Posterior cingulate gyrus (tissue), 11 donors: ENCODE results near the gene TES.

ENCODE experiments used
- DNase-seq, 10 donors: peaks; one replicate each; pipeline versions ENCODE4 v3.0.0 to v3.0.0-alpha.2; 2020 to 2021; ENCODE audit warnings: mixed read lengths in 3 of 10
- intact Hi-C: fragments of 100-400 bp; cut with DNase I; formaldehyde crosslinking; loops from one replicate; pipeline ENCODE4 v1.15.1; 2023

Gene TES

DNA sequence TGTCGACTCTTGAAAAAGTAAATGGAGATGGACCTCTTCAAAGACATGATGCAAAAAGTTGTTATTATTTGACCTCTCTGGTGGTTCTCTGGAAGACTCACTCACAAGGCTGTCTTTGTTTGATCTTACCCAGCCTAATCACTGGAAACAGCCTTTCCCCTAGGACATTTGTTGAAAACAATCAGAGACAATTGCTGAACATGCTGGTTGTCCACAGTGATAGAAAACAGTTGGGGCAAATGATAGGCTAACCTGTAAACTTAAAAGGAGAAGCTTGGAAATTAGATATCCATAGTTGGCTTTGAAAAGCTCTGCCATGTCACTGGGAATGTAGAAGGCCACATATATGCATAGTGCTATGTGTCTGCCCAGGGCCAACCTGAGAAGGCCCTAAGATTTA lies 22.9 kb upstream of the TES start:
- intact Hi-C loops = no loop called here
- DNase-seq = no peak

DNA sequence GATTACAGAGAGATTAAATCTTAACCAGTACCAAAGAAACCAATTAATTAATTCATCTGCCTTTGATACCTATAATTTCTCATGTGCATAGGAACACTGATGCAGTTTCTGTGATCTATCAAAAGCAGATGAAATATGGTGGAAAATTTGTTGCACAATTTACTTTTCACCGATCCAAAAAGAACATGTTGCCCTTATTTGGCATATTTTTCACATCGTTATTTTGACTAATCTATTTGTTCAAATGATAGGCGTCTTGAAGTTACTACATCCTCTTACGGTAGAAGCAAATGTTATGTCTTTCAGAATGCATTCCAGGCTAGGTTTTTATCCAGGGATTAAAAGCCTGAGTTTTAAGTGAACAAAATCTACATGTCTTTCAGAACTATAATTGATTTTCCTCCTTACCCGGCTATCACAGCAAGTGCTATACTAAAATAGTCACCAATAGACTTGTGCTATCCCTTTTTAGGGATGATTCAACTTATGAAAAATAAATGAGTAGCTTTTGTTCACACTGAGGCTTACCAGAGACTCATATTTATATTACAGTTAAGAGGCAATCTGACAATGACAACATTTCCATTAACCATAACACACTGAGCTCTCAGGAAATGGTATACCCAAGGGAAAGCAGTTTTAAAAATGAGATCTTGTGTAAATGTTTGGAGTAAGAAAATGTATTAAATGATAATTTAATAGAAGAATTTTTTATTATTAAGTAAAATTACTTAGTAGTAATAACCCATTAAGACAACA lies 16.8 kb upstream of the TES start:
- DNase-seq = no peak
- intact Hi-C loops = no loop called here

DNA sequence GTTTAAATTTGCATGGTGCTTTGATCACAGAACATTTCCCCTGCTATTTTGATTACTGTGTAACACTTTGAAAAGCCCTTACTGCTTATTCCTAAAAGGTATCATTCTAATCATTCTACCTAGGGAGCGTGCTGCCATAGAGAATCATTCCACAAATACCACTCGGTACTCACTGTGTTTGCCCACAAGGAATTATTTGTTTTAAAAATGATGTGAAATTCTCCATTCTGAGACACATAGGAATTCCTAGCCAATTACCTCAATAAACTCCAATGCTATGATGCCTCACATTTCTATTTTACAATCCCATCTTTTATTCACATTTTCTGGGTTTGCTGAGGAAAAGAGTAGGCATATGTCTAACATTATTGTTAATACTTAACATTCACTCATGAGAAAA lies 16.2 kb upstream of the TES start:
- DNase-seq = no peak
- intact Hi-C loops = no loop called here

DNA sequence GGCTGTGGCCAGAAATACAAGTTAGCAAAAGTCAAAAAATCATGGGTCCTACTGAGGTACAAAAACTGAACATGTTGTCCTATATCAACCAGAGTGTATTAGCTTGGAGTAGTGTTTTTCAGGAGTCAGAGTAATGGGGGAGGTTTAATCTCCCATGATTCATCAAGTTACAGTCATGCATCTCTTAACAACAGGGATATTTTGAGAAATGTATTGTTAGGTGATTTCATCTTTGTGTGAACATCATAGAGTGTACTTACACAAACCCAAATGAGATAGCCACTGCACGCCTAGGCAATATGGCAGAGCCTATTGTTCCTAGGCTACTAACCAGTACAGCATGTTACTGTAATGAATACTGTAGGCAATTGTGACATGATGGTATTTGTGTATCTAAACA lies 14.9 kb upstream of the TES start:
- no peak for DNase-seq
- intact Hi-C loops = no loop called here

DNA sequence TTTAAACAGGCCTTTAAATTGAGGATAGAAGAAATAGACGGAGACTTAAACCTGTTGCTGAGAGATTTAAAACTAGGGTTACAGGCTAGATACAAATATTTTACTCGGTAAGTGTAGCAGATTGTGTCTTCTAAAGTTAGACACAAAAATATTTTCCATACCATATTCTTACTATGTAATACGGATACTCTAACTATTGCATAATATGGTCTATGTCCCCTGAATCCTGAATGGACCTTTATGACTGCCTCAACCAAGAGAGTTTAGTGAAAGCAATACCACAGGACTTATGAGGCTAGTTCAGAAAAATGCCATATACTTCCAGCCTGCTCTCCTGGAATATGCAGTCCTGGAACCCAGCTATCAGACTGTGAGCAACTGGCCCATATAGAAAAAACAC lies 13.4 kb upstream of the TES start:
- intact Hi-C loops = no loop called here
- no peak for DNase-seq

DNA sequence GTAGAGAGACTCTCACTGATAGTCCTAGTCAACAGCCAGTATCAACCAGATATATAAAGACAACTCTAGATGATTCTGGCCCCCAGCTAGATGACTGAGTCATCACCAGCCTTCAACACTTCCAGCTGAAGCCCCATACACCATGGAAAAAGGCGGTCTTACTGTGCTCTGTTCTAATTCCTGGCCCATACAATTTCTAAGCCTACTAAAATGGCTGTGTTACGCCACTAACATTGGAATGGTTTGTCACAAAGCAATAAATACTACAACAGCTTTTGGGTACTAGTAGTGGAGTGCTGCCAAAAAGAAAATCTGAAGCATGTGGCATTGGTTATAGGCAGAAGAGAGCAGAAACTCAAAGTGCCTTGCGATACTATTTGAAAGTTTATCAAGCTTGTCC lies 13.0 kb upstream of the TES start:
- intact Hi-C loops = no loop called here

DNA sequence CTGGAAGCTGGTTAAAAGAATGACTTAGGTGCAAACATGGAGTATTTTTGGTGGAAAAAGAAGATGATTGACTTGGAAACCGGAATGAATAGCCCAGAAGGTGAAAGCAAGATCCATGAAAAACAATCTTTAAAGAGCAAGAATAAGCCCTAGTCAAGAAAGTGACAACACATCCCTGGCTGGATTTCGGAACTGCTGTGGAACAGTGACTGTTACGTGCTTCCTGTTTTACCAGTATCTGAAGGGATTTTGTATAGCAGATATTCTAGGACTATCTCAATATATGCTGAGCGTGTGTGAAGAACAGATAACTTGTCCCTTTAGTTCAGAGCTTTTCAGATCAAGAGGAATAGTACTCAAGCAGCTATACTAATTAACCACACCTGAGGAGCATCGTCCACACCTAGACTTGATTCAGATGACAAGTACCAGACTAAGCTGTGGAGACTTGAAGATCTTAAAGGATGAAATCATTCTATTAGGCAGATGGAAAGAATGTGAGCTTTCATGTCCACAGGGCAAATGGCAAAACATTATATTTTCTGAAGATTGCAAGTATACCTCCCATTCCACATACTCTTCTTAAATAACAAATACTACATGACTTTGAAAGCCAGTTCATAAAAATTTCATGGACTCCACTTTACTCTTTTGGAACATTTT lies 11.5 kb upstream of the TES start:
- no peak for DNase-seq
- intact Hi-C loops = no loop called here

More for the DNA sequence above, 13.0 kb upstream of the TES start:
- no peak for DNase-seq

DNA sequence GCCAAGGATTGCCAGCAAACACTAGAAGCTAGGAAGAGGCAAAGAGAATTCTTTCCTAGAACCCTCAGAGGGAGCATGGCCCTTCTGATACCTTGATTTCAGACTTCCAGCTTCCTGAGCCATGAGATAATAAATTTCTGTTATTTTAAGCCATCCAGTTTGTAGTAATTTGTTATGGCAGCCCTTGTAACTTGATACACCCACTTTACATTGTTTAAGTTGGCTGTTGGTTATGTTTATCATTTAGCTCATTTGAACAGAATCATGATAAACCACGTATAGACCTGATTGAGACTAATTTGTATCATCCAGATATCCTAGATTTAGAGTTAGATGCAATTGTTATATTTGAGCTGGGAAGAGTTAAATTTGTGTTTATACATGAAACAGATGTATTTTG lies 9.4 kb upstream of the TES start:
- intact Hi-C loops = no loop called here
- no peak for DNase-seq

DNA sequence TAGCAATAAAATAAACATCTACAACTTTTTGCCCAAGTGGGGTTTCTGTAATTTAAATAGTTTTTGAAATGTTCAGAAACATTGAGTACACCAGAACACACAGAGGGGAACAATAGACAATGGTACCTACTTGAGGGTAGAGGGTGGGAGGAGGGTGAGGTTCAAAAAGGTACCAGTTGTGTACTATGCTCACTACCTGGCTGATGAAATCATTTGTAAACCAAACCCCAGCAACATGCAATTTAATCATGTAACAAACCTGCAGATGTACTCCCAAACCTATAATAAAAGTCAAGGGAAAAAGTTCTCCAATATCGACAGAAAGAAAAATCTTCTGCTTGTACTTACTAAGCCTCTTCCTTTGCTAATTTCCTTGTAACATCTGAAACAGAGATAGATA lies 4.2 kb upstream of the TES start:
- intact Hi-C loops = no loop called here
- DNase-seq = no peak

DNA sequence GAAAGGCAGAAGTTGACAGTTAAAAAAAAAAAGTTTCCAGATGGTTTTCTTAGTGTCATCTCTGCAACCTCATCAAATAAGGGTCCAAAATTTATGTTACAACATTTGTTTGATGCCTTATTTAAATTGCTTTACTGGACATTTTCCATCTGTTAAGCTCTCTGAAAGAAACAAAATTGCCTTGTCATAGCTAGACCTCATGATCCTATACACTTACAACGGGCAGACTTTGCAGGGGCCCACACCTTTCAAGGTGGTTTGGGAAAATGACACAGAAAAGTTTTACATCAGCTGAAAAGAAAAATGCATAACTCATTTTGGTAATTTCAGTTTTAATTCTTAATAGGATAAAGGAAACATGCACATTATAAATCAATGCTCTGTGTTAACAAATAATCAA lies 1.4 kb upstream of the TES start:
- intact Hi-C loops = no loop called here
- no peak for DNase-seq

DNA sequence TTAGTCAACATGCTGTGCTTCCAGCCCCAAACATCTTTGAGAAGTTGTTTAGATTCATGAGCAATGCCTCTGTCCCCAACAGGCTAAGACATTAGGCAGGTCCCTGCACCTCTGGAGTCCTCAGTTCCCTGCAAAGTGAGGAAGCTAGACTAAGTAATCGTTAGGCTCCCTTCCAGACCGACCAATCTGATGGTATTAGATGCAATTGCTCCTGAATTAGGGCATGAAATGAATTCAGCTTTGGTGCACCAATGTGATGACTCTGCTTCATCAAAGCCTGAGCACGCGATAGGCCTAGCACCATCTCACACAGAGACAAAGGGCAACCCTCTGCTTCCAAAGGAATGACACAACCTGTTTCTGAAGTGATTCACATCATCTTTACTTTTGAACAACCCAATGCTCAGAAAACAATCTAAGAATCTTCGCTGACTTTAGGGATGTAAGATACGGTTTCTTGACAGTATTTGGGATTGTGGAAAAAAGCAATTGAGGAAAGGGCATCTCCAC lies 723 bp upstream of the TES start:
- intact Hi-C loops = no loop called here
- DNase-seq = no peak

DNA sequence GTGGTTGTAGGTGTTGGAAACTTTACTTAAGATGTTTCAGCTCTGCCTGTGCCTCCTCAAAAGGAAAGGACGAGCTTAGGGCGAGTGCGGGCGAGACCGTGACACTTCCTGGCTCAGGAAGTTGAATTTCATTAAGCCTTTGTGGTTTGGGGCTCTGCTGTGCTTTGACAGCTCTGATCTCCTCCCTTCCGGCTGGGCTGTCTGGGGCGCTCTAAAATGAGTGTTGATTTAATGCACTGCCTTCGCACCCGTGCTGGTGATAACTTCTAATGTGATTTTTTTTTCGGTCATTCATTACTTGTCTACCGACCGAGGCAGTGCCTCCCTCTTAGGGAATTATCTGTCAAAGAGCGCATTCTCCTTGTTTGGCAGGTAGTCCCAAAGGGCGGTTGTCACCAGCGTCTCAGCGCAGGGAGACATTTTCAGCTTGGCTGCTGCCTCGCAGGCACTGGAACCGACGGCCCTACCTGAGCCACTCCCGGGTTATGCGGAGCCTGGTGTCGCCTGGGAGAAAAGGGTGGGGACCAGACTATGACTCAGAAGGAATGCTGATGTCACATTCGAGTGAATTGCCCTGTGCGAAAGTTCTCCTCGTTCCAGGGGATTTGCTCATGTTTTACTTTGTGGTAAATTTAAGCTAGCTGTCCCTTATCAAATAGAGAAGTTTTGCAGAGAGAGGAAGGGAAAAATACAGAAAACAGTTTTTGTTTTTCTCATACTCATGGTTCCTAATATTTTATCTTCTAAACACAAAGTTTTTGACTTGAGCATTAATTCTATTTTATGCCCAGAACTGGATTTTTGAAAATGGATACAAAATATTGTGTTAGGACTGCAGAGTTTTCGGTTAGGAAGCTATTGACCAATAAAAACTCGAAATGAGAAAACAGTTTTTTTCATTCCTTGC lies 920 bp downstream of the TES start:
- peak in 1 of 10 donors; percentile 81 for DNase-seq
- intact Hi-C loops = no loop called here

DNA sequence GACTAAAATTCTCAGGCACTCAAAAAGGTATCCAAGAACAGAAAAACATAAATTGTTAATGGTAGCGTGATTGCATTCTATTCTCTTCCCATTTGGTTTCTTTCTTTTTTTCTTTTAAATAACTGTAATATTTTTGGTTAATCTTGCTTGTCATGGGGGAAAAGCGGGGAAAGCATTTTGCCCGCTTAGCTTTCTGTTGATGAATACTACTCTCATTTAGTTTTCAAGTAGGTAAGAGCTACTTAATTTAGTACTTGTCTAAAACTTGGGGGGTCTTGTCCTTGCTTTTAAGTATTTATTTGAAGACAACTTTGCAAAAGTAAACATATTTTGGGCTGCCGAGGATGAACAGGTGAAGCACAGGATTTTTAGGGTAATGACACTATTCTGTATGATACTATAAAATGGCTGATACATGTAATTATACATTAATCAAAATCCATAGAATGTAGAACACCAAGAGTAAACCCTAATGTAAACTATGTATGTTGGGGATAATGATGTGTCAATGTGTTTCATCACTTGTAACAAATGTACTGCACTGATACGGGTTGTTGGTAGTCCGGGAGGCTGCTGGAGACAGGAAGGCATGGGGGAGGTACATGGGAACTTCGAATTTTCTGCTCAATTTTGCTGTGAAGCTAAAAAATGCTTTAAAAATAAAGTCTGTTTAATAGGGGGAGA lies 1.7 kb downstream of the TES start:
- DNase-seq = no peak
- intact Hi-C loops = no loop called here

DNA sequence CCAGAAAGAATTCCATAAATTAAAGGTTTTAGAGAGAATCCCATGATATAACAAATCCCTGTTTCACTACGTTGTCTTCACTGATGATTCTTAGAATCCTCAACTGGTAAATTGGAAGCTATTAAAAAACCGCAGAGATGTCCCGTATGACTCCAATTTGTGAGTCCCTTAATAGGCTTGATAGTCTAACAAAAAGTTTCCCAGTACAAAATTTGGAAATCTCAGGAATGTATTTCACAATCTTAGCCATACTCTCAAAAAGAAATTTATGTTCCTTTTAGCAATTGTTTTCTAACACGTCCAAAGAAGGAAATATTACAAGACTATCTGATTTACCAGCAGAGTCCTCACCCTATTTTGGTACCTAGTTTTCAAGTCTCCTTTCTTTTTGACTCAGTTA lies 2.5 kb downstream of the TES start:
- intact Hi-C loops = no loop called here
- DNase-seq = no peak

DNA sequence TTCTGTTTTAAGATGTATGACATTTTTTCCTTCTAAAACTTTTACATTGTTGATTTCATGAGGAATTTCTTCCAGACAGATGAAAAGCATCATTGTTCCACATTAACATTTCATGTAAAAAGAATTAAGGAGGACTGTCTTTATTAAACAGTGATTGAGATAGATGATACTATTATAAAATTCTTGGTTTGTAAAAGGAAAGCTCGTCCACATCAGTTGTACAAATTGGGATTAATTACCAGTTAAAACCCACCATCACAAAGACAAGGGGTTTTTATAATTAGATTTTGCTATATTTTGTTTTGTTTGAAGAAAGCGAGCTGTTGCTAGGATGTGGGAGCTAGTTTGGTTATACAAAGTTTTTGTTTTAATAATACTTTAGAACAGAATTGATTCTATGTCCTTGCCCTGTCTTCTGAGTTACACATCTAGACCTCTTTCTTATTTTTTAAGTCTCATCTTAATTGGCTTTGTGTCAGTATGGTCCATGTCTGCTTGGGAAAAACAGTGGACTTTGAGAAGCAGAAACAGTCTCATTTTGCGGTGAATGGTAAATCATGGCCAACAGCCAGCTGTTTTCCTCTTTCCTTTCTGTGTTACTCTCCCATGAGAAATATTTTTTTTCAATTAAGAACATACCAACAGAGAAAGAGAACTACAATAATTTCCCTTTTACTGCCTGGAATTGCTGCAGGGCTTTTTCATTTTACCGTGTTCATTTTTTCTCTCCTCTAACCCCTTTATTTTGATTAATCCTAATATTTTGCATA lies 3.2 kb downstream of the TES start:
- intact Hi-C loops = no loop called here
- DNase-seq = no peak

DNA sequence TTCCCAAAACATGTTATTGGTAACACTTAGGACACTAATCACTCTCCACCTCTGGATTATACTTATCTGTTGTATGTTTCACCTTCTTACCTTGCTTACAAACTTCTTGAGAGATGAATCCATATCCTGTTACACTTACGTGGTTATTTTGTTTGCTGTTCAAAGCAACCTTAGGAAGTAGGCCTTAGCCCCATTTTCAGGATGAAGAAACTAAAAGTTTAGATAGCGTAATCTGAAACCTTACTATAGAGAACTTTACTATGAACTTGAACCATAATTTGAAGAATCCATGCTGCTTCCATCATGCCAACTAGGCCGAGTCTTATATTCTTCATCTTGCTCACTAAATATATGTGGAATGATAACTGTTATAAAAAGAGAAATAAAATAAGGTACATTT lies 4.6 kb downstream of the TES start:
- no peak for DNase-seq
- intact Hi-C loops = no loop called here

DNA sequence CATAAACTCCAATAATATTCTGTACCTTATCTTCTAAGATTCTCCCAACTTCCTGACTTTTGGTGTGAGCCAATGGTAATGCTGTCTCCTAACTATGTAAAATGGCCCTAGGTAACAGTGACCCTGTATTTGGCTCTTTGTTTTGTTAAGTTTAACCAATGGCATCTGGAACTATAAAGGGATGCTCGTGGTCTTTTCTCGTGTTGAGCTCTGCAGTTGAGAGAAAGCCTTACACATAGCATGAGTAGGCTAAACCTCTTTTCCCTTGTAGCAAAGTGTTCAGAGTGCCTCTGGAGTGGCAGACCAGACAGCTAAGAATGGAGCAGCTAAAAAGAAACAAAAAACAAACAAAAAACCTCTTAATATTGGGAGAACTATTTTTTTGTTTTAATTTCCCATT lies 5.2 kb downstream of the TES start:
- DNase-seq = no peak
- intact Hi-C loops = no loop called here

DNA sequence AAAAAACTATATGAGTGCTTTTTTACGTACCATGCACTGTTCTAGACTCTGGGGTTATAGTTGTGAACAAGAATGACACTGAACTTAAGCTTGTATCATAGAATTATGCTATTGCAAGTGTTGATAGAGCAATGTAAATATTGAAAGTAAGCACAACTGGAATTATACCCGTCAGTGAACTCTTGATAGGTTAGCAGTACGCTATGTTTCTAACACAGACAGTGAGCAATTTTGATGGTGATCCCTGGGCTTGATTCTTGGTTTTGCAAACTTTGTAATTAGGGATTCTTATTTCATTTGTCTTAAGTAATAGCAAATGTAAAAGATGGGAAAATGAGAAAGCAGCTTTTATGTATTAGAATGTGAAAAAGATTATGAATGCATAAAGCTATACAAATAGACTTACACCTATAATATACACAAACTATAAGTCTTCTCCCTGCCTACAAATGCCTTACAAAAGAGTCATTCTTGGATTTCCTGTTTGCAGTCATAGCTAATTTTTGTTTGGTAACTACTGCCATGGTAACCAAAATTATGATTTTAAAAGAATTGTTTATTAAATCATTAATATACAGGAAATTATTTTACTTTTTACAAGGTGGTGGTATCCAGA lies 6.7 kb downstream of the TES start:
- intact Hi-C loops = no loop called here
- DNase-seq = no peak

DNA sequence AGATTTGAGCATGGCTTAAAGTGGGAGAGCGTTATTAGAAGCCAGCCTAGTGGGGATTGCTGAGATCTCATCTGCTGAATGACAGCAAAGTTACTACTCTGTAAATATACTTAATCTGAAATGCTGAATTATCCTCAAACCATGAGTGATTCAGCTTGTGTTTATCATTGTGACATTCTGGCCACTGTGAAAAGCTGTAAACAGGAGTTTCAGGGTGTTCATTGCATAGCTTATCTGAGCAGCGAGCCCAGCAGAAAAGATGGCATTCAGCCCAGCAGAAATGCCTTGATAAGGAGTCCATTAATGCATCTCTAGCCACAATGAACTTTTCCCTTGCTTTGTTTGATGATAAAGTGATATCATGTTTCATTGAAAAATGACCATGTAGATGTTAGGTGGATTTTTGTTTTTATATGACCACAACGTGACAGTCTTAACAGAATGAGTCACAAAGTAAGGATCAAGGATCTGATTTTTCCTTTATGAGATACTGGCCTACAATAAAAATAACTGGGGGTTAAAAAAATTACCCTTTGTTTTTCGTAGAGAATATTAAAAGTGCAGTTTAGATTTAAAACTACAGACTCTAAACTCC lies 7.8 kb downstream of the TES start:
- intact Hi-C loops = no loop called here
- DNase-seq = no peak
